Measurements from ENCODE around the gene LPAR3.

DNA sequence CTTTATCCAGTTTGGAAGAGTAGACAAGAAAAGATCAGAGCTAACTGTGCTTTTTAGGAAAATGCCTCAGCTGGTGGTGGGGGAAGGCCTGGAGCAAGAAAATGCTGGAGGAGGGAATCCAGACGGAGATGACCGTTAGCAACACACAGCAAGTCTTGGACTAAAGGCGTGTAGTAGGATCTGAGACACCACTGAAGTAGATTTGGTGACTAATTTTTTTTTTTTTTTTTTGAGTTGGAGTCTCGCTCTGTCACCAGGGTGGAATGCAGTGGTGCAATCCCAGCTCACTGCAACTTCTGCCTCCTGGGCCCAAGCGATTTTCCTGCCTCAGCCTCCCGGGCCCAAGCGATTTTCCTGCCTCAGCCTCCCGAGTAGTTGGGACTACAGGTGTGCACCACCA, 41.2 kb downstream of the LPAR3 start:
- TF ChIP-seq, protein P1, sequence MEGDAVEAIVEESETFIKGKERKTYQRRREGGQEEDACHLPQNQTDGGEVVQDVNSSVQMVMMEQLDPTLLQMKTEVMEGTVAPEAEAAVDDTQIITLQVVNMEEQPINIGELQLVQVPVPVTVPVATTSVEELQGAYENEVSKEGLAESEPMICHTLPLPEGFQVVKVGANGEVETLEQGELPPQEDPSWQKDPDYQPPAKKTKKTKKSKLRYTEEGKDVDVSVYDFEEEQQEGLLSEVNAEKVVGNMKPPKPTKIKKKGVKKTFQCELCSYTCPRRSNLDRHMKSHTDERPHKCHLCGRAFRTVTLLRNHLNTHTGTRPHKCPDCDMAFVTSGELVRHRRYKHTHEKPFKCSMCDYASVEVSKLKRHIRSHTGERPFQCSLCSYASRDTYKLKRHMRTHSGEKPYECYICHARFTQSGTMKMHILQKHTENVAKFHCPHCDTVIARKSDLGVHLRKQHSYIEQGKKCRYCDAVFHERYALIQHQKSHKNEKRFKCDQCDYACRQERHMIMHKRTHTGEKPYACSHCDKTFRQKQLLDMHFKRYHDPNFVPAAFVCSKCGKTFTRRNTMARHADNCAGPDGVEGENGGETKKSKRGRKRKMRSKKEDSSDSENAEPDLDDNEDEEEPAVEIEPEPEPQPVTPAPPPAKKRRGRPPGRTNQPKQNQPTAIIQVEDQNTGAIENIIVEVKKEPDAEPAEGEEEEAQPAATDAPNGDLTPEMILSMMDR (IDR thresholded peaks at IDR 0.05): no peak
- TF ChIP-seq POLR2A (IDR thresholded peaks at IDR 0.05) (no peak), POLR2AphosphoS5 (IDR thresholded peaks at IDR 0.05; ENCODE audit: insufficient read depth in 1 of 2, low read depth in 1 of 2) (no peak)
